Measurements from ENCODE around the gene ANTXRL. TPM values are rescaled to one million over a fixed set of nuclear protein-coding genes. Genes with fewer than 3 reads are reported as not detected.
"Not testable (repeated sequence)": the region's sequence is repeated elsewhere in the genome, so short reads cannot be mapped to it uniquely, and the experiment has no call there.

ANTXRL gene
- polyA plus RNA-seq, 1 of the 3 experiments (the other 2 are of a cell fraction) = not detected

DNA sequence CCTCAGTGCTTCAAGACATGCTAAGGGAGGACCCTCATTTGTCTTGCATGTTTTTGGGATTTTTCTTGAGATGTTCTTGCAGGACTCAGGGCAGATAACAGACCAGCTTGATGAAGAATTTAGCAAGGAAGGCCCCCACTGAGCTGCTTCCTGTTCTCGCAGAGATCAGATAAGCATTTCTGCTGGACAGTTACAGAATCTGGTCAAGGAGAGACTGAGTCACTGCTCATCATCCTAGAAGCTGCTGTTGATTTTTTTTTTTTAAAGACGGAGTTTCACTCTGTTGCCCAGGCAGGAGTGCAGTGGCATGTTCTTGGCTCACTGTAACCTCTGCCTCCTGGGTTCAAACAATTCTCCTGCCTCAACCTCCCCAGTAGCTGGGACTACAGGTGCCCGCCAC lies 87.6 kb downstream of the ANTXRL start:
- H3F3A ChIP-seq (replicated peaks; ENCODE audit: insufficient read depth); H3K79me2 ChIP-seq (ENCODE audit: insufficient read depth); H3K4me1 ChIP-seq (ENCODE audit: control insufficient read depth in 1 of 2, insufficient read depth in 2 of 2, low read depth in 1 of 2, low read length in 1 of 2); DNase-seq; H3K9me2 ChIP-seq; H3K27me3 ChIP-seq (ENCODE audit: insufficient read depth); CTCF ChIA-PET; H4K20me1 ChIP-seq (ENCODE audit: insufficient read depth); H3K9ac ChIP-seq; H3K36me3 ChIP-seq (replicated peaks in 1 of 2; ENCODE audit: control insufficient read depth in 1 of 2, insufficient read depth in 2 of 2, low read length in 1 of 2); POLR2A ChIA-PET; H3K9me3 ChIP-seq; H3K4me3 ChIP-seq (ENCODE audit: low read depth in 2 of 2, low read length in 1 of 2); H3K4me2 ChIP-seq; H2AFZ ChIP-seq (ENCODE audit: low read depth): not testable (repeated sequence)
- TF ChIP-seq FOSL2 (IDR thresholded peaks at IDR 0.05; ENCODE audit: borderline replicate concordance, low read depth) = peak; percentile 23; the same call in 1 of the 2 replicates
- 0% methylated on average over 1 of the region's 3 CpGs for WGBS (ENCODE audit: low lambda C conversion rate)
- H3K27ac ChIP-seq (ENCODE audit: low read depth in 2 of 2, low read length in 1 of 2) = peak overlapping the region in 1 of 2 experiments; percentile 44; a peak in 2 of 4 replicates

DNA sequence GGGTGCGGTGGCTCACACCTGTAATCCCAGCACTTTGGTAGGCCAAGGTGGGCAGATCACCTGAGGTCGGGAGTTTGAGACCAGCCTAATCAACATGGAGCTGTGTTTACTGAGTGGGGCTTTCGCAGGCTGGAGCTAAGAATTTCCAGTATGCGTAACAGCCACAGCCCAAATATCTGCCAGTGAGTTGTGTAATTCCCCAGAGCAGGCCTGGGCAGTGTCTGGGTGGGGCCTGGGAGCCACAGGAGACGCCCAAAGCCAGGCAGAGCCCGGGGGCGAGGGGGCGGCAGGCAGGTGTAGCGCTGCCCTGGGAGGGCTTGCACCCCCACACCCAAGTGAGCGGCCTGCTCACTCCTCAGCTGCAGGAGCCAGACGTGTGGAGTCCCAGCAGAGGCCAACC lies 88.6 kb downstream of the ANTXRL start, which contains the start of gene ANXA8L1:
ANXA8L1 (plus strand) TSS at position 371 of the 400 bp plus-strand sequence. CDS start 76 bp downstream, outside the sequence.
- DNase-seq; H3K4me2 ChIP-seq; H3K36me3 ChIP-seq (replicated peaks in 1 of 2; ENCODE audit: control insufficient read depth in 1 of 2, insufficient read depth in 2 of 2, low read length in 1 of 2); H3K4me3 ChIP-seq (ENCODE audit: low read depth in 2 of 2, low read length in 1 of 2); H2AFZ ChIP-seq (ENCODE audit: low read depth); H3K9me2 ChIP-seq; H3K9me3 ChIP-seq; H3F3A ChIP-seq (replicated peaks; ENCODE audit: insufficient read depth); H4K20me1 ChIP-seq (ENCODE audit: insufficient read depth); H3K79me2 ChIP-seq (ENCODE audit: insufficient read depth); H3K9ac ChIP-seq; CTCF ChIA-PET; H3K27me3 ChIP-seq (ENCODE audit: insufficient read depth); POLR2A ChIA-PET; H3K4me1 ChIP-seq (ENCODE audit: control insufficient read depth in 1 of 2, insufficient read depth in 2 of 2, low read depth in 1 of 2, low read length in 1 of 2): not testable (repeated sequence)
- H3K27ac ChIP-seq (ENCODE audit: low read depth in 2 of 2, low read length in 1 of 2) = peak within 1 kb of the TSS in 1 of 2 experiments; percentile 44; a peak in 2 of 4 replicates
- 80% methylated on average over 2 of the region's 11 CpGs for WGBS (ENCODE audit: low lambda C conversion rate)

DNA sequence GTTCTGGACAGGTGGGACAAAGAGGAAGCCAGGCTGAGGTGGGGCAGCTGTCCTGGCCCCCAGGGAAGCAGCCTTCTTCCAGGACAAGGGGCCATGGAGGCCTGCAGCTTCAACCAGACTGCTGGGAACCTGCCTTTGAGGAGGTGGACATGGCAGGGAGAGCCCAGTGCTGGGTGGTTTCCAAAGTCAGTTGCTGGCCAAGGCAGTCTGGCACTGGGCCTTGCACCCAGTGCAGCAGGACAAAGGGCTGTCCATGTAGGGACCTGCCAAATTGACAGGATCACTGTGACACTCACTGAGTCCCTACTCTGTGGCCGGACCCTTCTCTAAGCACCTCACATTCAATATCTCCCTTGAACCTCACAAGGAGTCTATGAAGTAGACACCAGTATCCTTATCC lies 90.2 kb downstream of the ANTXRL start:
- H4K20me1 ChIP-seq (ENCODE audit: insufficient read depth); H3K9ac ChIP-seq; H3K4me3 ChIP-seq (ENCODE audit: low read depth in 2 of 2, low read length in 1 of 2); POLR2A ChIA-PET; H2AFZ ChIP-seq (ENCODE audit: low read depth); H3K4me2 ChIP-seq; H3K9me3 ChIP-seq; CTCF ChIA-PET; H3K4me1 ChIP-seq (ENCODE audit: control insufficient read depth in 1 of 2, insufficient read depth in 2 of 2, low read depth in 1 of 2, low read length in 1 of 2); H3K9me2 ChIP-seq; H3K27me3 ChIP-seq (ENCODE audit: insufficient read depth); H3K27ac ChIP-seq (ENCODE audit: low read depth in 2 of 2, low read length in 1 of 2); H3F3A ChIP-seq (replicated peaks; ENCODE audit: insufficient read depth); H3K36me3 ChIP-seq (replicated peaks in 1 of 2; ENCODE audit: control insufficient read depth in 1 of 2, insufficient read depth in 2 of 2, low read length in 1 of 2); H3K79me2 ChIP-seq (ENCODE audit: insufficient read depth); DNase-seq: not testable (repeated sequence)
- no CpG with 5 or more reads among the region's 1 CpG for WGBS (ENCODE audit: low lambda C conversion rate)

DNA sequence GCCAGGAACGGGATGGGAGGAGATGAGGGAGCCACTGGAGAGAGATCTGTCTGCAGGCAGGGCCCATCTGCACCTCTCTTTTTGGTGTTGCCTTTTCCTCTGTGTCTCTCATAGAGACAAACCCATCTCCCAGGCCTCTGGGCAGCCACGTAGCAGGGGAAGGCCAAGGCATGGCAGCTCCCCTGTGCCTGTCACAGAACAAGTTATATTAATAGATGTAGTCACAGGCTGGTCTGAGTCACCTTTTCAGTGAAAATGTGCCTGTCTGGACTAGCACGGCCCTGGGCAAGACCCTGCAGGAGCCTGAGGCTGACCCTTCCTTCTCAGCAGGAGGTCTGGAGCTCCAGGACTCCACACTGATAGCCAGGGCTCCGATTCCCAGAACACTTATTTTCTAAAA lies 90.9 kb downstream of the ANTXRL start:
- WGBS (ENCODE audit: low lambda C conversion rate) = no CpG with 5 or more reads among the region's 4 CpGs
- H3K4me2 ChIP-seq; DNase-seq; H3K9ac ChIP-seq; H2AFZ ChIP-seq (ENCODE audit: low read depth); H3K4me3 ChIP-seq (ENCODE audit: low read depth in 2 of 2, low read length in 1 of 2); H3K36me3 ChIP-seq (replicated peaks in 1 of 2; ENCODE audit: control insufficient read depth in 1 of 2, insufficient read depth in 2 of 2, low read length in 1 of 2); H3K4me1 ChIP-seq (ENCODE audit: control insufficient read depth in 1 of 2, insufficient read depth in 2 of 2, low read depth in 1 of 2, low read length in 1 of 2); H3K27ac ChIP-seq (ENCODE audit: low read depth in 2 of 2, low read length in 1 of 2); H4K20me1 ChIP-seq (ENCODE audit: insufficient read depth); CTCF ChIA-PET; H3K9me3 ChIP-seq; H3K9me2 ChIP-seq; H3K27me3 ChIP-seq (ENCODE audit: insufficient read depth); POLR2A ChIA-PET; H3K79me2 ChIP-seq (ENCODE audit: insufficient read depth); H3F3A ChIP-seq (replicated peaks; ENCODE audit: insufficient read depth): not testable (repeated sequence)

DNA sequence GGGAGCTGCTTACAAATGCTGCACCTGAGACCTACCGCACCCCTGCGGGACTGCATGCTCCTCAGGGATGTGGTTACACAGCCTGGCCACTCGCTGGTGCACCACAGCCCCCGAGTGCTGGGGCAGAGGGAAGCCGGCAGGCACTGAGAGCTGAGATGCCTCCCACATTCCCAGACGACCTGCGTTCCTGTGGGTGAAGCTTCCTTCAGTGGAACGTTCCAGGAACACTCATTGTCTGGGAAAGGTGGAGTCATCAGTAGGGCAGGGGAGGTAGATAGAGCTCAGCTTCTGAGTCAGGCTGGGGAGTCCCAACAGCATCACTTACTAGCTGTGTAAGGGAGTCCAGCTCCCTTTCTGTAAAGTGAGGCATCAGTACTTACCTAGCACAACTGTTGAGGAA lies 91.3 kb downstream of the ANTXRL start:
- H3K4me3 ChIP-seq (ENCODE audit: low read depth in 2 of 2, low read length in 1 of 2); H3K36me3 ChIP-seq (replicated peaks in 1 of 2; ENCODE audit: control insufficient read depth in 1 of 2, insufficient read depth in 2 of 2, low read length in 1 of 2); H3K27me3 ChIP-seq (ENCODE audit: insufficient read depth); CTCF ChIA-PET; H3K9me2 ChIP-seq; H2AFZ ChIP-seq (ENCODE audit: low read depth); H4K20me1 ChIP-seq (ENCODE audit: insufficient read depth); H3F3A ChIP-seq (replicated peaks; ENCODE audit: insufficient read depth); H3K79me2 ChIP-seq (ENCODE audit: insufficient read depth); DNase-seq; H3K9ac ChIP-seq; H3K4me2 ChIP-seq; H3K27ac ChIP-seq (ENCODE audit: low read depth in 2 of 2, low read length in 1 of 2); H3K9me3 ChIP-seq; POLR2A ChIA-PET; H3K4me1 ChIP-seq (ENCODE audit: control insufficient read depth in 1 of 2, insufficient read depth in 2 of 2, low read depth in 1 of 2, low read length in 1 of 2): not testable (repeated sequence)
- WGBS (ENCODE audit: low lambda C conversion rate) = no CpG with 5 or more reads among the region's 8 CpGs

DNA sequence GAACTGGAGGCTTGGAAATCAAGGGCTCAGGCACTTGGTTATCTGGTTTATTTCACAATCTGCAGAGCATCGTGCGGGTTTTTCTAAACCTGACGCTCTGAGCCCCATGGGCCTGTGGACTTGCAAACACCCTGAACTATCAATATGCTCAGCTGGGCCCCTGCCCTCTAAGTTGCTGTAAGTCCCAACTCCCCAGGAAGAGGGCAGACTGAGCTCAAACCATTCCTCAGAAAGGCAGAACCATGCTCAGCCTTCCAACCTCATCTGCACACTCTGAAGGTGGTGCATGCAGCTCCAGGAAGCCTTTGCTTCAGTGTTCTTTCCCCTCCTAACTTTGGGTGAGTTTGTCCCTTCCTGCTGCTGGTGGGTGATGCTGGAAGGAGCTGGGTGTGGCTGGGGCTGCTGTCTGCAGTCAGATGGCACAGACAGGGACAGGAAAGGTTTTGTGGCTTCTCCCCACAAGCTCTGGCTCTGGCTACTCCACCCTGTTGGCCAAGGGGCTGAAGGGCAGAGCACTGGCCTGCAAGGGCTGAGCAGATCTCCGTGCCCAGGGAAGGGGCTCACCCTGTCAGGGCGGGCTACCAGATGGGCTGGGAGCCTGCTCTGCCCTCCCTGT lies 92.5 kb downstream of the ANTXRL start:
- DNase-seq; H3K27ac ChIP-seq (ENCODE audit: low read depth in 2 of 2, low read length in 1 of 2); H3K4me1 ChIP-seq (ENCODE audit: control insufficient read depth in 1 of 2, insufficient read depth in 2 of 2, low read depth in 1 of 2, low read length in 1 of 2); H3K4me2 ChIP-seq; H2AFZ ChIP-seq (ENCODE audit: low read depth); H3K9me3 ChIP-seq; H3K9me2 ChIP-seq; H4K20me1 ChIP-seq (ENCODE audit: insufficient read depth); H3K27me3 ChIP-seq (ENCODE audit: insufficient read depth); H3K4me3 ChIP-seq (ENCODE audit: low read depth in 2 of 2, low read length in 1 of 2); CTCF ChIA-PET; POLR2A ChIA-PET; H3K9ac ChIP-seq; H3F3A ChIP-seq (replicated peaks; ENCODE audit: insufficient read depth); H3K79me2 ChIP-seq (ENCODE audit: insufficient read depth); H3K36me3 ChIP-seq (replicated peaks in 1 of 2; ENCODE audit: control insufficient read depth in 1 of 2, insufficient read depth in 2 of 2, low read length in 1 of 2): not testable (repeated sequence)
- WGBS (ENCODE audit: low lambda C conversion rate) = 40% methylated on average over 1 of the region's 5 CpGs
